NCI-H82 treated with DMSO at 0.1 percent for 48 hours (cell line): ENCODE results near the gene PPP1R9A.

Experiments used
- DNase-seq: peaks from one replicate; lab custom pipeline; 2025; ENCODE audit not compliant: unreplicated experiment; lab: John Stamatoyannopoulos, UW

Gene PPP1R9A

GRCh38 chr7:94908323-94909178 is 1.2 kb downstream of the PPP1R9A start:
- DNase-seq: peak; percentile 46

- DNase-seq: no peak
These were observed 1.7 kb downstream of the PPP1R9A start for GRCh38 chr7:94909179-94909466.

GRCh38 chr7:94912085-94912484 is 4.7 kb downstream of the PPP1R9A start:
- no peak for DNase-seq

GRCh38 chr7:94913391-94913790 is 6.0 kb downstream of the PPP1R9A start:
- DNase-seq: peak; percentile 80

- no peak for DNase-seq
These were observed 14.5 kb downstream of the PPP1R9A start for GRCh38 chr7:94921911-94922310.

- no peak for DNase-seq
These were observed 15.1 kb downstream of the PPP1R9A start for GRCh38 chr7:94922457-94922856.

GRCh38 chr7:94923412-94923811 is 16.0 kb downstream of the PPP1R9A start:
- DNase-seq: no peak

- no peak for DNase-seq
These were observed 20.8 kb downstream of the PPP1R9A start for GRCh38 chr7:94928168-94928707.

- DNase-seq: peak; percentile 73
These were observed 26.0 kb downstream of the PPP1R9A start for GRCh38 chr7:94933256-94933990.

GRCh38 chr7:94939395-94939794 is 32.0 kb downstream of the PPP1R9A start:
- no peak for DNase-seq

GRCh38 chr7:94940241-94940640 is 32.8 kb downstream of the PPP1R9A start:
- DNase-seq: no peak

- no peak for DNase-seq
These were observed 34.6 kb downstream of the PPP1R9A start for GRCh38 chr7:94941844-94942632.

GRCh38 chr7:94943134-94943533 is 35.7 kb downstream of the PPP1R9A start:
- DNase-seq: no peak

GRCh38 chr7:94949532-94949931 is 42.1 kb downstream of the PPP1R9A start:
- no peak for DNase-seq

GRCh38 chr7:94955807-94956206 is 48.4 kb downstream of the PPP1R9A start:
- no peak for DNase-seq

GRCh38 chr7:94957061-94957460 is 49.7 kb downstream of the PPP1R9A start:
- no peak for DNase-seq

- DNase-seq: no peak
These were observed 55.3 kb downstream of the PPP1R9A start for GRCh38 chr7:94962661-94963060.

- DNase-seq: no peak
These were observed 62.2 kb downstream of the PPP1R9A start for GRCh38 chr7:94969434-94970084.

GRCh38 chr7:94970085-94970576 is 62.7 kb downstream of the PPP1R9A start:
- DNase-seq: no peak

- no peak for DNase-seq
These were observed 63.9 kb downstream of the PPP1R9A start for GRCh38 chr7:94971051-94971867.
